NCI-H187 treated with DMSO at 0.1 percent for 48 hours (cell line): ENCODE data around the gene ZNF768.

Source experiments
- DNase-seq: peaks from one replicate; lab custom pipeline; 2025; lab: John Stamatoyannopoulos, UW

The ZNF768 gene

GRCh38 chr16:30526137-30526822 lies at the start of gene ZNF768:
ZNF768 (minus strand) TSS chr16:30526566; CDS start chr16:30526413, 153 bp downstream.
- DNase-seq: no peak

DNA sequence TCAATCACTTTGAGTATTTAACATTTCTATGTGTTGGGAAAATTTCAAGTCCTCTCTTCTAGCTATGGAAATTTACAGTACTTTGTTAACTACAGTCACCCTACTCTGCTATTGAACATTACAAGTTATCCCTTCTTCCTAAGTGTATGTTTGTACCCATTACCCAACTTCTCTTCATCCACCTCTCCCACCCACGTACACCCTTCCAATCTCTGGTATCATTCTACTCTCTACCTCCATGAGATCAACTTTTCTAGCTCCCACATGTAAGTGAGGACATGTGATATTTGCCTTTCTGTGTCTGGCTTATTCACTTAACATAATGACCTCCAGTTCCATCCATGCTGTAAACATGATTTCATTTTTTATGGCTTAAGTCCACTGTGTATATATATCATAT lies 48.3 kb upstream of the ZNF768 start:
- DNase-seq: no peak

DNA sequence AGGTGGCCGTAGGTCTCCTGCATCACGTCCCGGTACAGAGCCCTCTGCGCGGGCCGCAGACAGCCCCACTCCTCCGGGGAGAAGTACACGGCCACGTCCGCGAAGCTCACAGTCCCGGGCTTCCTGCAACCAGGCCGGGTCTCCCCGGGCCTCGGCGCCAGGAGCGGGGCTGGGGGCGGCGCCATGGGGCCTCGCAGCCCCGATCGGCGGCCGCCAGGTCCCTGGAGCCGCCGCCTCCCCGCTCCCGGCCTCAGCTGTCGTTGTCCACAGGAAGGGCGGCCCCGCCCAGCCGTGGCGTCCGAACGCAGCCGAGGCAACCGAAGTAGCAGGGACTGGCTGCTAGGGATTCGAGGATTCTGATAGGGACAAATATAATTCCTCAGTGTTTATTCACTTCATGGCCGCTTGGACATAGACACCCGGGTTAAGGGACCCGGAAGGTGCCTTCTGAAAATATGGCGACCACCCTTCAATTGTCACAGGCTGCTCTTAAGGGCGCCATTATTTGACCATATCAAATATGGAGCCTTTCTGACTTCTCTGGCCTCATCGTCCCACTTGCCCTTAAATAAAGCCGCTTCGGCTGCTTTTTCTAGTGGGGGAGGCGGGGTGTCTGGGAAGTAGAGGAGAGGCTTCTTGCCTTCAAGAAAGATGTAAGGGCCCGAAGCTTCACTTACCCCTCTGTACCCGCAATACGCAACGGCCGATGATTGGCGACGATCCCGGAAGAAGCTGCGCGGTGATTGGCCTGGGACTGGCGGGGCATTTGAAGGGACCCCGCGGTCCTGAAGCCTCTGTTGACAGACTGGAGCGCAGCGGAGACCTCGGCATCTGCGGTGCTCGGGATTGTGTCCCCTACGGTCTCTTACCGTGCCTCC lies 45.3 kb upstream of the ZNF768 start, which contains the start of gene ZNF688:
Gene ZNF688, minus strand, starts transcription at position 270 of the 878 bp plus-strand sequence. Its CDS starts 85 bp downstream, at position 185.
- DNase-seq: peak; percentile 89

- no peak for DNase-seq
Measured at GRCh38 chr16:30570636-30571444, 44.5 kb upstream of the ZNF768 start.

- DNase-seq: no peak
Measured at GRCh38 chr16:30569746-30570635, 43.6 kb upstream of the ZNF768 start.

GRCh38 chr16:30569281-30569680 lies 42.9 kb upstream of the ZNF768 start:
- DNase-seq: no peak

- DNase-seq: no peak
Measured at GRCh38 chr16:30567991-30568638, 41.7 kb upstream of the ZNF768 start.

DNA sequence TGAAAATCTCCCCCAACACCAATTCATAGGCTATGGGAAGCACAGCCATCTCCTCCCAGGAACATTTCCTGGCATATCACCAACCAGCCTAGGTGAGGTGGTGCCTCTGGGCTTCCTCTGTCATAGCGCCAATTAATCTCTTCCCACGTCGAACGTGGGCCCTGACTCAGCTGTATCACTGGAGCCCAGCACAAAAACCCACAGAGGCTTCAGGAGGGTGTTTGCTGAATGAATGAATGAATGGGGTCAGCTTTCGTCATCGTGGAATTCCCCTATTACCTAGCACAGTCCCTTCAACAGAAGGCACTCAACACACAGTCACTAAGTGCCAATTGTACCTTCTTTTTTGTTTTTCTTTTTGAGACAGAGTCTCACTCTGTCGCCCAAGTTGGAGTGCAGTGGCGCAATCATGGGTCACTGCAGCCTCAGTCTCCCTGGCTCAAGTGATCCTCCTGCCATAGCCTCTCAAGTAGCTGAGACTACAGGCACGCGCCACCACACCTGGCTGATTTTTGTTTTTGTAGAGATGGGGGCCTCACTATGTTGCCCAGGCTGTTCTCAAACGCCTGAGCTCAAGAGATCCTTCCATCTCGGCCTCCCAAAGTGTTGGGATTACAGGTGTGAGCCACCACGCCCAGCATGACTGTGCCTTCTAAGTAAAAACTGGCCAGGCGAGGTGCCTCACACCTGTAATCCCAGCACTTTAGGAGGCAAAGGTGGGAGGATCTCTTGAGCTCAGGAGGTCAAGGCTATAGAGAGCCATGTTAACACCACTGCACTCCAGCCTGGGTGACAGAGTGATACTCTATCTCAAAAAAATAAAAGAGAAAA lies 41.0 kb upstream of the ZNF768 start:
- DNase-seq: no peak

- DNase-seq: no peak
Measured at GRCh38 chr16:30566531-30566930, 40.2 kb upstream of the ZNF768 start.

- no peak for DNase-seq
Measured at GRCh38 chr16:30565984-30566383, 39.6 kb upstream of the ZNF768 start.

GRCh38 chr16:30565526-30565925 lies 39.2 kb upstream of the ZNF768 start:
- no peak for DNase-seq

- DNase-seq: no peak
Measured at GRCh38 chr16:30562021-30562420, 35.7 kb upstream of the ZNF768 start.

DNA sequence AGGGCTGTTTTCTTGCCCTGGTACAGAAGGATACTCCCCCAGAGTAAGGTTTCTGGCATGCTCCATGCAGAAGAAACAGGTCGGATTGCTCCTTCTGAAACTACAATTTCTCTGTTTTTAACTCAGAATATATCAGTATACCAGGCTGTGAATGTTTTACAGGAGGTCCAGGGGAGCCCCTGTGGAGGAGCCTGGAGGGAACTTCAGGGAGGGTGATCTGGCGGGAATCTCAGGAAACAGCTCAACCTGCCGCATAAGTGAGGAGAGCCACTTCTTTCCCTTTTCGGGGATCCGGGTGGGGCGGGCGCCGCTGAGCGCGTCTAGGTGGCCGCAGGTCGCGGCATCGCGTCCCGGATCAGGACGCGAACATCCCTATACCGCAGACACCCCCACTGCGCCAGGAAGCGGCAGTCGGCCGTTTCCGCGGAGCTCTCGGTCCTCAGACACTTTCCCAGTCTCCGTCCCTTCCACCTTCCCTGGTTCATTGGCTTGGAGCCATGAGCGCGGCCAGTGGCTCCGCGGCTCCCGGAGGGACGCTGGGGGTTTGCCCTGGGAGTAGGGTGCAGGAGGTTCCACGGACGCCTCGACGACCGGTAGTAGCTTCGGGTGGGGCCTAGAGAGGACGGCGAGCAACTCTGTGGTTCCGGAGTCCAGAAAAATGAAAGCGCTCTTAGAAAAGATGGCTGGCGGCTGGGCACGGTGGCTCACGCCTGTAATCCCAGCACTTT lies 34.9 kb upstream of the ZNF768 start:
- DNase-seq: no peak

- DNase-seq: no peak
Measured at GRCh38 chr16:30559690-30560089, 33.3 kb upstream of the ZNF768 start.

DNA sequence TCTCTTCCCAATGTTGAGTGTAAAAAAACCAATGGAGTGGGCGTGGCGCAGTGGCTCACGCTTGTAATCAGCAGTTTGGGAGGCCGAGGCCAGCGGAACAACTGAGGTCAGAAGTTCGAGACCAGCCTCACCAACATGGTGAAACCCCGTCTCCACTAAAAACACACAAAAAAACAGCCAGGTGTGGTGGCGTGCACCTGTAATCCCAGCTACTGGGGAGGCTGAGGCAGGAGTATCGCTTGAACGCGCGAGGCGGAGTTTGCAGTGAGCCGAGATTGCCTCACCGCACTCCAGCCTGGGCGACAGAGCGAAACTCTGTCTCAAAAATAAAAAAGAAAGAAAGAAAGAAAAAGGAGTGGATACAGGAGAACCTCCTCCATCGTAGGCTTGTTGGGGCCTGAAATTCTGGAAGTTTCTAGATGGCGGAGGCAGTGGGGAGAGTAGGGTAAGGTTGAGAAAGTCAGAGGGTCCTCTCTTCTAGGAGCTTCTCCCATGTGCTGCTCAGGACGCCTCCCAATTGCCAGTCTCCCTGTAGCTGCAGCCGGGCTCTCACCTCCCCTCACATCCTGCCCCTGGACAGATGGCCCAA lies 32.5 kb upstream of the ZNF768 start:
- no peak for DNase-seq

DNA sequence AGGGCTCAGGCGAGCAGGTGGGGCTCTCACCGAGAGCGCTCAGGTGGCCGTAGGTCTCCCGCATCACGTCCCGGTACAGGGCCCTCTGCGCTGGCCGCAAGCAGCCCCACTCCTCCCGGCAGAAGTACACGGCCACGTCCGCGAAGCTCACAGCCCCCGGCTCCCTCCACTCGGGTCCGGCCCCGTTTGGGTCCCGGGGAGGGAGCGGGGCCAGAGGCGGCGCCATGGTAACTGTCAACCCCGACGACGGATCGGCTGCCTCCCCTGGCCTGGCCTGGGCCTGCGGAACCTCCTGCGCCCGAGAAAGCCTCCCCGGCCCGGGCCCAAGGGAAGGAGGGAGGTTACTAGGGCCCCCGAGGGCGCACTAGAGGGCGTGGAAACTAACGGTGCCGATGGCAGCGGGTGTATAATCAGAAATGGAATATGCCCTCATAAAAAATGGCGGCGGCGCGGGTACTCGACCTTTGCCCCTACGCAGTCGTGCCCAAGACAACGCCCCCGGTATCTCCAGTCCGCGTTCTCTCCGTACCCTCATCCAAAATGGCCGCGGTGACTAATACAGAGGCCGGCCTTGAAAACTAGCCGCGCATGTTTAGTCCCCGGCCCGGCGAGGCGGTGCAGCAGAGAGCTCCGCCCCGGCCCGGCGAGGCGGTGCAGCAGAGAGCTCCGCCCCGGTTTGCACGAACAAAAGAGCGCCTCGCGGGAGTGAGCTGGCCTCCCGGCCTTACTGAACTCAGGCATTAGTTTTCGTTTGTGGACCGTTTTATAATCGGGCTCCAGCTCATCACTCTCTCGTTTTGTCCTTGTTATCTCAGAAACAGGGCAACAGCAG lies 31.8 kb upstream of the ZNF768 start, which contains the start of gene ZNF764:
Gene ZNF764, minus strand, starts transcription at position 418 of the 832 bp plus-strand sequence. Its CDS starts 192 bp downstream, at position 226.
- DNase-seq: peak; percentile 62

DNA sequence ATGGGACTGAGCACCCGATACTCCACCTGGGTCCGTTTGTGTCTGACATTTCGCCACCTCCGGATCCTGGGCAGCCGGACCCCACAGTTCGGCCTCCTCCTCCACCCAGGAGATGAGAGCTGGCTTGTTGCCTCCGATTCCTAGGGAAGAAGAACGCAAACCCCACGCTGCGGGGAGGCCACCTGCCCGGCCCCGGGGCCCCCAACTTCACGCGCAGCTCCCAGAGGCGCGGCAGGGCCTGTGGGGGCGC lies 31.3 kb upstream of the ZNF768 start:
- DNase-seq: no peak

DNA sequence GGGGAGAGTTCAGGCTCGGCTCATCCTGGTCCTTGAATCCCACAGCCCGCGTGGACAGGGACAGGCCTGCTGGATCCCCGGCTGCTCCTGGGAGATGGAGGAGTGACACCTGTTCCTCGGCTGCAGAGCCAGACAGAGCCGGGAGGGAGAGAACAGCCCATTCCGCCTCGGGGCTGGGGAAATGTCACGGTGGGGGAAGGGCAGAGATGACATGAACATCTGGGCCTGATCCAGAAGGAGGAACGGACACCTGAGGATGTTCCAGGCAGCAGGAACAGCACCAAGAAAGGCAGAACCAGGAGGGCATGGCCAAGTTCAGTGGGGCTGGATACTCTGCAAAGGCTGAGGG lies 29.7 kb upstream of the ZNF768 start:
- no peak for DNase-seq
